HG02943 (cell line): ENCODE data around the gene ZFPM1.

Source experiments
- ATAC-seq: cut with Tn5 transposase; IDR thresholded peaks from one replicate; pipeline ENCODE4 v1.9.1; 2021; ENCODE audit warnings: mild to moderate bottlenecking, low read depth, moderate library complexity; ENCODE audit not compliant: unreplicated experiment

ZFPM1 gene

GRCh38 chr16:88582912-88583575, 130.0 kb downstream of the ZFPM1 start:
- no peak for ATAC-seq

- no peak for ATAC-seq
These were observed 131.6 kb downstream of the ZFPM1 start for GRCh38 chr16:88584676-88585075.

- ATAC-seq = no peak
These were observed 132.2 kb downstream of the ZFPM1 start for GRCh38 chr16:88585269-88585668.

- ATAC-seq = no peak
These were observed 133.0 kb downstream of the ZFPM1 start for GRCh38 chr16:88585927-88586581.
